22Rv1 (cell line): ENCODE measurements around the gene DMD.

Experiments
- ZFX ChIP-seq: fragments of 450-650 bp; IDR thresholded peaks from 2 replicates; pipeline ENCODE4 v1.6.1; 2017; ENCODE audit warnings: antibody characterized with exemption, borderline replicate concordance
- TF ChIP-seq, protein P1 (sequence below): fragments of 450-650 bp; IDR thresholded peaks from 2 replicates; pipeline ENCODE4 v1.5.1; 2017; ENCODE audit warnings: mild to moderate bottlenecking

DNA sequence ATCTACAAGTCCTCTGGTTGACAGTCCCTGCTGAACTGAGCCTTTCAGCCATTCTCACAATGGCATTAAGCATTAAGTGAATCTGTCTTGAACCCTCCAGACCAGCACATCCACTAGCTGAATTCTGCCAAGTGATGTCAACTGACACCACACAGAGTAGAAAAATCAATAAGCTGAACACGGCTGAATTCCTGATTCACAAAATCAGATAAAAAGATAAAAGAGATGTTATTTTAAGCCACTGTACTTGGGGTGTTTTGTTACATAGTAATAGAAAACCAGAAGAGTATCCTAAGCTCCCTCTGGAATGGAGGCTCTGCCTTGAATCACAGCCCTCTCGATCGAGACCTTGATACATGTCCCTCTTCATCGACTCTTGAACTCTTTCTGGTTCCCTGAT is 336.5 kb downstream of the DMD start:
- TF ChIP-seq, protein P1, sequence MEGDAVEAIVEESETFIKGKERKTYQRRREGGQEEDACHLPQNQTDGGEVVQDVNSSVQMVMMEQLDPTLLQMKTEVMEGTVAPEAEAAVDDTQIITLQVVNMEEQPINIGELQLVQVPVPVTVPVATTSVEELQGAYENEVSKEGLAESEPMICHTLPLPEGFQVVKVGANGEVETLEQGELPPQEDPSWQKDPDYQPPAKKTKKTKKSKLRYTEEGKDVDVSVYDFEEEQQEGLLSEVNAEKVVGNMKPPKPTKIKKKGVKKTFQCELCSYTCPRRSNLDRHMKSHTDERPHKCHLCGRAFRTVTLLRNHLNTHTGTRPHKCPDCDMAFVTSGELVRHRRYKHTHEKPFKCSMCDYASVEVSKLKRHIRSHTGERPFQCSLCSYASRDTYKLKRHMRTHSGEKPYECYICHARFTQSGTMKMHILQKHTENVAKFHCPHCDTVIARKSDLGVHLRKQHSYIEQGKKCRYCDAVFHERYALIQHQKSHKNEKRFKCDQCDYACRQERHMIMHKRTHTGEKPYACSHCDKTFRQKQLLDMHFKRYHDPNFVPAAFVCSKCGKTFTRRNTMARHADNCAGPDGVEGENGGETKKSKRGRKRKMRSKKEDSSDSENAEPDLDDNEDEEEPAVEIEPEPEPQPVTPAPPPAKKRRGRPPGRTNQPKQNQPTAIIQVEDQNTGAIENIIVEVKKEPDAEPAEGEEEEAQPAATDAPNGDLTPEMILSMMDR, result no peak
- TF ChIP-seq ZFX, result no peak
